GM21576 (cell line): Measurements from ENCODE around the gene VGLL4.

Experiments
- ATAC-seq: cut with Tn5 transposase; IDR thresholded peaks from one replicate; pipeline ENCODE4 v1.9.1; 2021; ENCODE audit warnings: mild to moderate bottlenecking, moderate library complexity; ENCODE audit not compliant: unreplicated experiment

The VGLL4 gene

DNA sequence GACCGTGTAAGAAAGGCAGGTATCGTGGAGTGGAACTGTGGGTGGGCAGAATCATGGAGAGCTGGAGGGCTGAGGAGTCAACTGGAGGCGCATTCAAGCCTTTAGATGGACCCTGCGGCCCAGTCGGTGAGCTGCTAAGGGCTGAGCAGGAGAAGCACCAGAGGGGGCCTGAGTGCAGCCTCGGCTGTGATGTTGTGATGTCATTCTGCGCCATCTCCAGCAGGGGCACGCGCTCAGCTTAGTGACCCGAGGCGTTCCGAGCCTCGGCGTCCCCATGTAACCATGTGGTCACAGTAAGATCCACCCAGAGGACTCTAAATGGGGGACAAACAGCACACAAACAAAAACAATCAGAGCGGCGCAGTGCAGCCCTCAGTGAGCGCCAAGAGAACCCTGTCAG lies 76.8 kb downstream of the VGLL4 start:
- ATAC-seq: no peak

DNA sequence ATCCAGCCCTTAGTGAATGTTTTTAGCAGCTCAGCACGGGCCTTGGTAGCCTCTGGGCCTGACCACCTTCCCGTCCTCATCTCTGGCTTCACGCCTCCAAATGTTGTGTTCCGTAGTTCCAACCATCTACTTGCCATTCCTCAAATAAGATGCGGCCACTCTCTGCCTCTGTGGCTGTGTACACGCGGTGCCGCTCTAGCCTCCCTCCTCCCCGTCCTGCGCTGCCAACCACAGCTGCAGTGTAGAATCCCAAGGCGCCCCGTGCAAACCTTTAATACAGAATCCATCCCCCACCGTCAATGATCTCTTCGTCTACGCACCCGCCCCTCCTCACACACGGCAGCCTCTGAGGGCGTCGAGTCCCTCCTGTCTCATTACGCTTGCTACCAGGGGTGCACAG lies 77.2 kb downstream of the VGLL4 start:
- no peak for ATAC-seq

DNA sequence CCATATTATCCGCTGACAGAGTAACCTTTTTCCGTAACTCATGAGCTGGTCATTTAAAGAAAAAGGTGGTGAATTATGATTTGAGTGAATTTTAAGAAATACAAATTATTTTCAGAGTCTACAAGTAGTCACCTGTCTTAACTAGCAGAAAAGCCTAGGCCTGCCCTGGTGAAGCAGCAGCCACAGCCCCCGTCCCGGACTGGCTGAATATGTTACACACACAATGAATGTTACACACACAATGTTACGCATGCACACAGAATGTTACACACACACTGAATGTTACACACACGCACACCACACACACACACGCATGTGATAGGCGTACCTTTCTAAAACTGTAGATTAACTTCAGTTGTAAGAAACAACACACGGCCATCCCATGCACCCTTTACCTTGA lies 77.8 kb downstream of the VGLL4 start:
- no peak for ATAC-seq

DNA sequence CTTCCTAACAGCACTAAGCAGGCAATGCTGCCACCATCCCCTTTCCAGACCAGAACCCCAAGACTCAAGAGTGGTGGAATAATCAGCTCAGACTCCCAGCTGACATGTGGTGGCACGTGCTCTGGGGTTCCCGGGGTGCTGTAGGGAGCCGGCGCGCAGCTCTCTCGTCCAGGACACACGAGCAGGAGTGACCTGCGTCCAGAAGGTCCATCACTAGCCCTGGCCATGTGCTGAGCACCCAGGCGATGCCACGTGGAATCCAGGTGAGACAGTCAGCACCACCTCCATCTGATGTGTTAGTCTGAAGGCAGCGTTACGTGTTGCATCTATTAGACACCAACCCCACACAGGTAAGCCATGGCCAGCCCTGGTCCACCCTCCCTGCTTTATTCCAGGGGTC lies 78.2 kb downstream of the VGLL4 start:
- no peak for ATAC-seq

DNA sequence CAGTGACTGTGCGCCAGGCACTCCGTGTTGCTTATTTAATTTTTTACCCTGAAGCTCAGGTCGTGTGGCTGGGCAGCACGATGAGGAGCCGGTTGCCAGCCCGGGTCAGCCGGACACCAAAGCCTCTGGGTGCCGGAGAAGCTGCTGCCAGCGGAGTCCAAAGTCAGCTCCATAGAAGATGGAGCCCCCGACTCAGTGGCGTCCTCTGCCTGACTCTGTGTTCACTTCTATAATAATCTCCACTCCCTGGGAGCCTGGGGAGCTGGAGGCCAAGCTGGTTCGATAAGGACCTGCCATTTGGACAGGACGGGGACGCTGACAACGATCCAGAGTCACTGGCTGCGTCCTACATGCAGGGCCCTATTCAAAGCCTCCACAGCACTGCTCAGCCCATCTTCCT lies 78.6 kb downstream of the VGLL4 start:
- ATAC-seq: no peak

DNA sequence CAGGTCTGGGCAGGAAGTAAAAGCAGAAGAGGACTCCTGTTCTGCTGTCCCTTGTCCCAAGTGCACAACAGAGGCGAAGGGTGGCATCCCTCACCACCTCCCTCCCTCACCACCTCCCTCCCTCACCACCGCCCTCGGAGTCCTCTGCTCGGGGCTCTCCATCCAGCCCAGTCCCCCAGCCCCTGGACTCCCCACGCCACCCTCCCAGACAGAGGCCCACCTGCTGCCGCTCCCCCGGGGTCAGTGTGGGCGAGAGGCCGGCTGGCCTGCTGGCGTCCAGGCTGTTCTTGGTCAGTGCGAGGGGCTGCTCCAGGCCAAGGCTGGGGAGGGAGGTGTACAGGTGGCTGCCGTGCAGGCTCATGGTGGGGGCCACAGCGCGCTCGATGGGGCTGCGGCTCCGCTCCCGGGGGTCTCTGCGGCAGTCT lies 79.1 kb downstream of the VGLL4 start:
- no peak for ATAC-seq

DNA sequence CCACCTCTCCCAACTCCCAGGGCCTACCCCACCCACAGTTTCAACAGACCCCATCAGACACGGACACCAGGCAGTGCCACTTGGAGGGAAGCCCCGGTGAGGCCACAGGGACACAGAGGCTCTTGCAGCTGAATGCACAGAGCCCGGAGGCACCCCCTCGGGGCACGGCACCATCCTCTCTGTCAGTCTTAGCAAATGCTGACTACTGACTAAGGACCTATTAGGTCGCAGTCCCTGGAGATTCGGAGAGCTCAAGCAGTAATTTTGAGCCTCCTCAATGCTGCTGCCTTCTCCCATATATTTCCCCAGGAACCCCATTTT lies 79.9 kb downstream of the VGLL4 start:
- no peak for ATAC-seq

DNA sequence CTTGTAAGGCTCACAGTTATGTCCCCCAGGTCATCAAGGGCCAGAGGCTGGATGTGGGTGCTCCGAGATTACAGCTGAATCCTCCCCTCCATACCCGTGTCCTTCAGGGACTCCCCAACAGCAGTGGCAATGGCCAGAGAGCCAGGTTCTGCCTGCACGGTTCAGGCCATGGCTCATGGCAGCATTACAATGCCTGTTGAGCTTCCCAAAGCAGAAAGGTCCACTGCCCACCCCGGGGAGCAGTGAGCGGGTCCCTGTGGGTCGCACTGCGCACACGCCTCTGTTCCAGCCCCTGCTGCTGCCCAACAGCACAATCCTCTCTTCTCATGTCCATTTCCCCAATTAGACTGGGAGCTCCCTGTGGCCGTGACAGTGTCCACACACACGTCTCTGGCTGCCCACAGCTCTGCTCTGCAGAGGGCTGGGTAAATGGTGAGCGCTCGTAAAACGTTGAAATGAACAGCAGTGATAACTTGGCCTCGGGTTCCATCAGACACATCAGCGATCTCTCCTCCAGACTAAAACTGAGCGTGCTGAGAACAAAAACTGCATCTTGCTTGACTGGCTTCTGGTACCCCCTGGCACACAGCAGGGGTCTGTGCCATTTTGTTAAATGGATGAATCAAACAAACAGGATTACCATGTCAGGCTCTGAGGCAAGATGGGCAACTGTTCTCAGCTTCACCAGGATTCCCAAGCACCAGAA lies 80.4 kb downstream of the VGLL4 start:
- no peak for ATAC-seq

DNA sequence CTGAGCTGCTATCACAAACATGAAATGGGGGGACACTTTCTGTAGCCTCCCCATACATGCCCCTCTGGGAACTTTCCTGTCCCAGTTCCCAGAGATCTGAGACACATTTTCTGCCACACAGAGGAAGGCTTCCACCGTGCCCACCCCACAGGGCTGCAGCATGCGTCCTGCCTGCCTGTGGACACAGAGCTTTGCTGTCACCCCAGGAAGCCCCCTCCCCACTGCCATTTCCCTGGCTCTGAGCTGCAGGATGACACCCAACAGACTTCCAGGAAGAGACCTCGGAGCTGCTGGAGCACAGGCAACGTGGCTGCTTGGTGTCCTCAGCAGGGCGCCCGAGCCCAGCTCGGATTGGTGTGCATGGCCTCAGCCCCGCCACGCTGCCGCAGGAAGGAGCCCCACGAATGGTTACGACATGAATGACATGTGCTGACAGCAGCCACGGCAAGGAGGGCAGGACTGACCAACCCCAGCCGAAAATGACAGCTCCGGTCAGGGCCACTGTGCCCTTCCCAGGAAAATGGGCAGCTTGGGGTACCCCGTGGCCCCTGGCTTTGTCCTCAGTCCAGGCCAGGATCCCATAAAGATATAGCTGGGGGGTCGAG lies 81.3 kb downstream of the VGLL4 start:
- no peak for ATAC-seq

DNA sequence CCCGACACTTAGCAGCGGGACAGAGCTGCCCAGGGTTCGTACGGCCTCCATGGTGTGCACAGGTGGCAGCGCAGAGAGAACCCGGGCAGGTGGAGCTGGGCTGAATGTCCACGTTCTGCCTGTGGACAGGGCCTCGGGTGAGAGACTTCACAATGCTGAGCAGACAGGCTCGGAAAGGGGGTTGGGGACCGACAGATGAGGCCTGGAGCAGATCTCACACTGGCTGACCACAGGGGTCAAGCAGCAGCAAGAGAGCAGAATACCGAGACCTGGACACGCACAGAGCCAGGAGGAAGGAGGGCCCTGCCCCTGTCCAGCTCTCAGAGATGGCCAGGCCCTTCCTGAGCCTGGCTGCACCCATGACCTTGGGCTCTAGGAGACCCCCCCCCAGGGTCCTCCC lies 83.0 kb downstream of the VGLL4 start:
- no peak for ATAC-seq

DNA sequence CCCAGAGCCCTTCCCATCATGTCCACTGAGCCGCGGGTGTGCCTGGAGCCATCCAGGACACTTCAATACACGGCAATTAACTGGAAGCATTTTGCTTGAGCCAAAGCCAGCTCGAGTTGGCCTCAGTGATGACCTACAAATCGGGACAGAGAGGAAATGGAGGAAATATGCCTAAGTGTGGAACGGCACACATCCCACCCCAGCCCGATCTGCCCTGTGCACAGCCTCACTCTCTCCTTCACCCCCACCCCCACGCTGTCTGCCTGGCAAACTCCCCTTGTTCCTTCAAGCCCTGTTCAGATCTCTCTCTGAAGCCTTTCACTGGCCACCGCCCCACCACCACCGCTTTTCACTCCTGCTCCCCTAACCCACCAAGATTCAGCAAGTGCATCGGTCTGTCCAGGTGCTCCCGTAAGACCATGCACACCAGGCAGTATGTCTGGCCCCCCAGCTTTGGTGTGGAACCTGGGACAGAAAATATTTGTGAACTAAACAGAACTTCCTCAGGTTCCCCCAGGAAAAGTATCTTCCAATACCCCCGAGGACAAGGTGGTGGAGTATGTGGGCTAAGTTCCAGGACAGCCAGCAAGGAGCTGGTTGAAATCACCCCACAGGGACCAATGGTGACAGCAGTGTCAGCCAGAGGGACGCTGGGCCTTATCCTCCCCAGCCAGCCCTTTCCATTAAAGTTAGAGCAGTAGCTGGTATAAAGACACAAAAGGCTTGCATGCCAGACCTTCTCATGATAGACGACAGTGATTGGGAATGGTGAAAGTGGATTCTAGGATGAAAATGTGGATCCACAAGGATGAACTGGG lies 83.7 kb downstream of the VGLL4 start:
- ATAC-seq: no peak

DNA sequence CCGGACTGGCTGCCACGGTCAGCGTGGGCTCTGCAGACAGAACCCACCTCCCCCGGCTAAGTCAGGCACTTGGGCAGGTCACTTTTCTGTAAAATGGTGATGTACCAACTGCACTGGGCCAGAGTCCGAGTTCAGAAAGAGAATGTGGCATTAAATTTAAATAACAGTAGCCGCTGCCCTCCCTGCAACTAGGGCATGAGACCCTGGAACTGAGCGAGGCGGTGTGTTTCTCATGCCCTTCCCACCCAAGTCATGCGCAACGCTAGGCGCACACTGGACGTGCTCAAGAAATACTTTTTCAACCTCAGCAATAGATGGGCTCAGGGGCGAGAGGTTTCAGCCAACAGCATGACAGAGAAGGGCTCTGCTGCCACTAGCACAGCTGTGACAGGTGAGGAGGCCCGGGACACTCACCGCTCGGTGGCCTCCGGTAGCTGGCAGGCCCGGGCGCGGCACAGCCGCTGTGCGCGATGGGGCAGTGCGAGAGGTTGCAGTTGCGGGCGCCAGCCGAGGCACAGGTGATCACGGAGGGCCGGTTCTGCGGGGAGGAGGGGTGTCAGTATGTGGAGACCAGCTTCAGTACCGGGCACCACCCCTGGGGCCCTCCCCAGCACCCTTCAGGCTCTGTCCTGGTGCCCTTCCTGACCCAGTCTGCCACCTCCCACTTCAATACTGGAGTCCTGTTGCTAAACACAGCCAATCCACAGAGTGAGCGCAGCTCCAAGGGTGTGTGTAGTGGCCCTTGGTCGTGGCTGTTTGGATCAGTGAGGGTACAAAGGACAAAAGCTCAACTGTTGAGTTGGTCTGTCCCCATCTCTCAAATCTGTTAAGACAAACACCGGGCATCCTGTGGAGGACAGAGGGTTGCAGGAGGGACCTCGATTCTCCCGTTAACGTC lies 84.5 kb downstream of the VGLL4 start:
- ATAC-seq: no peak

DNA sequence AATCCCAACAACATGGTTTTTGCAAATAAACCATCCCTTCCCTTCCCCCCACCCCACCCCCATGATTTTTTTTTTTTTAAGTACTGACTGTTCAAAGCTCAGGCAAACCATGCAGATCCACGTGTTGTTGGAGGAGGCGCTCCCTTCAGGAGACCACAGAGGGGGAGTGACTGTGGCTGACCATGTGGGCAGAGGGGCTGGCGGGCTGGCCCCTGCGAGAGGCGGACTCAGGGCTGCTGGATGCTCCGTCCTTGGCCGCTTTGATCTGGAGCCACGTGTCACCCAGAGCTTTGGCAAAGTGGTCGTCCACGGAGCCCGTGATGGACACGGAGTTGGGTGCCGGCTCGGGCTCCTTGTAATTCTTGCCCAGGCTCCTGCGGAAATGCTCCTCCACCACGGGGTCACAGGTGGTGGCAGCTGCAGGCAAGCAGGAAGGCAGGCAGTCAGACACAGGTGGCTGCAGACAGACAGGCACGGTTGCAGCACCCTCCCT lies 85.3 kb downstream of the VGLL4 start:
- no peak for ATAC-seq

DNA sequence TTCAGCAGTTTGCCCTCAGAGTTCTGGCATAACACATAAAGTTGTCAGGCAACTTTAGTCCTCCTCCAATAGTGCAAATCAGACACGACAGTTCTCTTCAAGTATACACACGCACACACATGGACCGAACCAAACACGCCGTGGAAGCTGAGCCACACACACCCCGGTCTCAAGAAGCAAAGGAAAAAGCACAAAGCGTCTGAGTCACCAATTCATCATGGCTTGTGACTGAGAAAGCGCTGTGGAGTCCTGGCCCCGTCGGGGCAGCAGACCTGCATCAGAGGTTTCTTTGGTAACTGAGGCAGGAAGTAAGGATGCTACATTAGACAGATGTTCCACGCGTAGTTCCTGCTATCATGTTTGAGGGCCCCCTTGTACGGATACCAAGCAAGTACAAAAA lies 85.7 kb downstream of the VGLL4 start:
- no peak for ATAC-seq

DNA sequence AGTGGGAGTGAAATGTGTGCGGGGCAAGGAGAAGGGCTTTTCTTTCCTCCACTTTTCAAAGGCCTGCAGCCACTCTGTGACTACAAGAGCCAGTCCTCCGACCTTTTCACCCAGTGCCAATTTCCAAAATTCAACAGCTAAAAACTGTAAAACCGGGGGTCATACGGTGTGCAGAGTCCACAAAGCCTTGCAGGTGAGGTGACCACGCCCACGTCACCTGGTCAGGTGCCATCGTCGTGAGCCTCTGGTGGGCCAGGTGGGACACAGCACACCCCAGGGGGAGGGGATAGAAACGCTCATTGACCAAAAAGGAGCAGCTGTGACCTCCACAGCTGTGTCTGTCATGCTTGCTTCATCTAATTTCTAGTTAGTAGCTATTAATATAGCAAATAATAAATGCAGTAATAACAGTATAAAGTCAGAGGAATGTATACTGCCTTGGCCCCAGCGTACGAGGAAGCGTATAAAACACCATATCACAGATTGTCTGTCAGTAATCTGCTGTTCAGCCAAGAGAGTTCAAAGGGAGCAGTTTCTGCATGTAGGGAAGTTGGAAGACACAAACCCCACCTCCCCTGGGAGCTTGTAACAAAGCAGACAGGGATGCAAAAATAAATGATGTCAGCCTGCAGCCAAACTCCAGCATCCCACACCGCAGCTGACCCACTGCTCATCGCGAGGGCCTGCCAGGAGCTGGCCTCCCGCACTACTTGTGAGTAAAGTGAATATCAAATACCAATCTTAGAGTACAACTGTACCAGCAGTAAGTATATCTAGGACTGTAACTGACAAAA lies 86.7 kb downstream of the VGLL4 start:
- no peak for ATAC-seq

DNA sequence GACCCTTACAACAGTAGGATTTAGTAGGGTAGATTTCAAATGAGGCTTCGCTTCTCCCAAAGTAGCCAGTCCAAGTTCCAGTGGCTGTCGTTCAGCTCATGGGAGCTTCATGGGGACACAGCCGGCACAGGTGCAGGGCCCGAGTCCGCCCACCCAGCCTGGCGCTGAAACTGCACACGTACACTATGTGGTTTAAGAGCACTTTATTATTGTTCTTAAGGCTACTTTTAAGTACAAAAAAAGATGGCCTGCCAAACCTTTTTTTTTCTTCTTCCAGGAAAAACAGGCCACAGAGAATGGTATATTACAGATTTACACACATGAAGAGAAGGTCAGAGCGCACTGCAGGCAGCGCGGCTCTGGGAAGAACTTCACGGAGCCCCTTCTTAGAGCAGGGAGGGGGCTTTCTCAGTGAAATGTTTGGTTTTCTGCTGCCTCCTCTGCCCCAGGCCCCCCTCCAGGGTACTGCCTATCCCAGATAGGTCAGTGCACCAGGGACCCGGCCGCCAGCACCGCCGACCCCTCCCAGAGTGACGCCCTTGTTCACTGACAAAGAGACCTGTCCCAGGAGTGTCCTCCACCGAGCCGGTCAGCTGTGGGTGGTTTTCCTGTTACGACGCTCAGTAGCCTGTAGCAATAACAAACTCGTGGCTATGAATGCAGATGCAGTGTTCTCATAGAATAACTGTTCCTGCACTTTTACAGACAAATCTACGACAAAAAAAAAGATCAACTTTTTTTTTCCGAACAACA lies 87.7 kb downstream of the VGLL4 start:
- no peak for ATAC-seq

DNA sequence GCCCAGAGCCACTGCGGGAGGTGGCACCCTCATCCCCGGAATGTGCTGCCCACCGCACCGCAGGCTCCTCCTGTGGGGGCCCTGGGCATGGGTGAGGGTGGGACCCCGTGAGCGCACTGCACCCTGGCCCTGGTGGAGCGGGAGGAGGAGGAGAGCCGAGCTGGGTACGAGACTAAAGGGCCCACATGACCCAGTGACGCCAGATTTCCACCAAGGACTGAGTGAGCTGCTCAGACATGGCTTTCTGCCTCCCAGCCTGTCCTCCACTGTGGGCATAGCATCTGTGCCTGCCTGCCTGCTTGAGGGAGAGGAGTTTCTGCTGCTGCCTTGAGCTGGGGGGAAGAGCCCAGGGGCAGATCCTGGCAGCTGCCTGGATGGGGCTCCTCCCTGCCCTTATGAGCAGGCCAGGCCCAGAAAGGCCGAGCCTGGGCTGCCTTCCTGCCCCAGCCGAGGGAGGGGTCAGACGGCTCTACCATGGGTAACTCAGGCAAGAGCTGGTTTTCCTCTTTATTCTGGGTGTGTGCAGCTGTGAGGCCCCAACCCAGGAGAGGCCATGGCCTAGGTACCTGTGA lies 88.4 kb downstream of the VGLL4 start:
- ATAC-seq: no peak

DNA sequence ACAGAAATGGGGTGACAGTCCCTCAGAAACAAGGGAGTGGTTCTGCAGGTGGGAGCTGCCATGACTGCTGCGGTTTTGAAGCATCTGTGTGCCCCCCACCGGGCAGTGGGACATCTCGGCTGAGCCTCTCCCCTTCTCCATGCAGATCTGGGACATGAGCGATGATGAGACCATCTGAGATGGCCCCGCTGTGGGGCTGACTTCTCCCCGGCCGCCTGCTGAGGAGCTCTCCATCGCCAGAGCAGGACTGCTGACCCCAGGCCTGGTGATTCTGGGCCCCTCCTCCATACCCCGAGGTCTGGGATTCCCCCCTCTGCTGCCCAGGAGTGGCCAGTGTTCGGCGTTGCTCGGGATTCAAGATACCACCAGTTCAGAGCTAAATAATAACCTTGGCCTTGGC lies 89.0 kb downstream of the VGLL4 start:
- no peak for ATAC-seq

DNA sequence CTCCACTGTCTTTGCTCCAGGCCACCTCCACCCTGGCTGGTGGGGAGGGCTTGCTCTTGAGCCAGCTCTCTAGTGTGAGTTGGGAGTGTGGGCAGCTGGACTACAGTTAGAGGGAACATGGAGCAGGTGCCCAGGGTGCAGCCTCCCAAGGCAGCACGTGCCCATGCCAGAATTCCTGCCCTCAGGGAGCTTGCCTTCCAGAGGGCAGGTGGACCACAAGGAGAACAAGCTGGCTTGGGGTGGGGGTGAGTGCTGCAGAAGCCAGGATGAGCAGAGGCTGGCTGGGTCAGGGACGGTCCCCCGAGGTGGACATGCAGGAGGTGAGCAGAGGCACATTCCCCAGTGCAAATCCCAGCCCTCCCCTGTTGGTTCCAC lies 89.5 kb downstream of the VGLL4 start:
- no peak for ATAC-seq
